Kidney capillary endothelial cell (primary cell): Measurements from ENCODE around the gene FGF12.

Experiments
- DNase-seq: peaks from one replicate; pipeline ENCODE4 v3.0.0-alpha.2; 2018; ENCODE audit warnings: low spot score

FGF12 gene

GRCh38 chr3:192684151-192684550, 43.2 kb downstream of the FGF12 start:
- DNase-seq: no peak

DNA sequence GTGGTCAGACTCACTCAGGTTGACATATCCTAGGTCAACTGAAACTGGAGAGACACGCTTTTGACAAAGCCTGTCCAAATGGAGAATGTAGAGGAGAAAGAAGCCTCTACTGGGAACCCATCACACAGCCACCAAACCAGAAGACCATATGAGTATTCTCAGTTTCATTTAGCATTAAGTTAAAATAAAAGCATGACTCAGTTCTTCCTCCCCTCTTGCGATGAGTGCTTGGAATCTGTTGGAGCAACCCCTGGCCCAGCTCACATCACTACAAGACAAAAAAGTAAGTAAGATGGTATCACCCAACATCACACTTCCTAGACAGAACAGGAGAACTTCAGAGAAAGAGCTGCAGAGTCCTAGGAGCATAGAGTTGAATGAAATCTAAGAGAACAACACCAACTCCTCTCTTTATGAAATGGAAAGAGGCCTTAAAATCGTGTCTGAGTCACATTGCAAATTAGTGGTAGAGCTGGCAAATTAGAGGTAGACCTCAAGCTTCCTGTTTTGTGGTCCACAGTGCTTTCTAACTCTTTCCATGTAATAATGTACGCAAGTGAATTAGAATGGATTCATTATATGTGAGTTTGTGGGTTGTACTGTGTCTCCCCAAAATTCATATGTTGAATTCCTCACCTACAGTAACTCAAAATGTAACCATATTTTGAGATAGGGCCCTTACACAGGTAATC, 51.2 kb downstream of the FGF12 start:
- DNase-seq: no peak

DNA sequence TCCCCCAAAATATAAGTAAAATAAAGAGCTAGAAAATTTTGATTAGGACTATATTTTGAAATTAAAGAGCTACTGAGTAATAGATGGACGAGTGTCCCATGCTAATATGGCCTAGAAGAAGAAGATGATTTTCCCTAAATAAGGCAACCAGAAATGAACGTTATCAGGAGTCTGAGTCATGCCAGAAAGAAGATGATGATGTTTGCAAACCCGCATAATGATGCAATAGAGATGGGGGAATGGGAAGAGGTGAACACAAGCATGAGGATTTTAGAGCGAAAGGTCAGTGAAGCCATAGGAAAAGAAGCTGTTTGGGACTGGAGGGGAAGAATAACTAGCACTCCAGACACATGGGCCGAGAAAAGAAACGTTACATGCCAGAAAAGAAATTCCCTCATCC, 71.7 kb downstream of the FGF12 start:
- DNase-seq: no peak

GRCh38 chr3:192655040-192655439, 72.3 kb downstream of the FGF12 start:
- no peak for DNase-seq

- no peak for DNase-seq
These were observed 73.5 kb downstream of the FGF12 start for GRCh38 chr3:192653862-192654261.

DNA sequence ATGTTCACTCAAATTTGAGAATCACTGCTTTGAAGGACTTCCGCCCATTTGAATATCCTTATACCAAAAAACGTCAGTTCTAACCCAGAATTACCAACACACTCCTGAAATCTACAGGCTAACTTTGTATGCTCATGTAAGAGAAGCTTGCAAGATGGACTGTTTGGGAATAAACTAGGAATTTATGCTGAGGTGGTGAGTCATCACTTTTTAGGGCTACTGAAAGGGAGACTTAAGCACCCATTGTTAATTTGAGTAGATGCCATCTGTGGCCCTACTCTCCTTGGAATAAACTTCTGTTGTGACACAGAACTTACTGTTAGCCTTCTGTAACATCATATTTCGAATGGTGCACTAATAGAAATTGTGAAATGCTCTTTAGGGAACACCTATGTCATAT, 74.6 kb downstream of the FGF12 start:
- DNase-seq: no peak

DNA sequence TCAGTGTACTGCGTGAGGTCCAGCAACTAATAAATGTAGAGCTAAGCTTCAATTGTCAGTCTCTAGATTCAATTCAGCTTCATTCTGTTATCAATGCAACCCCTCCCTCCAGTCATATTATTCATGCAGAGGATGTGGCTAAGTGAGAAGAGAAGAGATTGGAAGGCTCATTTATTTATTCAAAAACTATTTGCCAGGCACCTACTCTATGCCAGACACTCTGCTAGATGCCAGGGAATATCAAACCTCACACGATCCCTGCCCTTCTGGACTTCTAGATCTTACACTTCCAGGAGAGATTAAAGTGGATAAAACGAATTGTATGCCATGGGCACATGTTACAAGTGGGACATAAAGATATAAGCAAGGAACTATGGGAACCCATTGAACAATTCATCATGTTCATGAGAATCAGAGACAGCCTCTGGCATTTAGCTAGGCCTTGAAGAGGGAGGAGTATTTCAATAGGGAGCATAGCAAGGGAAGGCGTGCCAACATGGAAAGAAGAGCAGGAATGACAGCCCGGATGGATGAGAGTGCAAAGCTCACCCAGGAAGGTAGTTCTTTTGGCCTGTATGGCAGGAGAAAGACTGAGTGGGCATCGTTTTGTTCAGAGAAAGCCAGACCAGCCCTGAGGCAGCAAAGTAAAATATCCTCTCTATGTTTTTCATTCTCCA, 75.4 kb downstream of the FGF12 start:
- DNase-seq: no peak

- no peak for DNase-seq
These were observed 81.9 kb downstream of the FGF12 start for GRCh38 chr3:192645437-192645836.

GRCh38 chr3:192642651-192643050, 84.7 kb downstream of the FGF12 start:
- no peak for DNase-seq

DNA sequence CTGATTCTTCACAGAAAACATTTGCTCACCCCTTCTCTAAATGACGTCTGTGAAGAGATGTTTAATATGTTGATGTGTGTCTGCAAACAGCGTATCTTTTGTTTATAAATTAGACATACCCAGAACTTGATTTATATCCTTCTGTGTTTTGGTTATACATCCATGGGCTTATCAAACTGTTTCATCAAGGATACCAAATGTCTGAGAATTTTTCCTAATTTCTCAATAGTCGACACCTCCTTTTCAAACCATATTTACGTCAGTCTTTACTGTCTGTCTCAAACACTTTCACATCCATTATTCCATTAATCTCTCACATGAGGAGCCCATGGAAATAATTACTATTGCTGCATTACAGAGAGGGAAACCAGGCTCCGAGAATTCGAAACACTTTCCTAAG, 85.4 kb downstream of the FGF12 start:
- DNase-seq: no peak

GRCh38 chr3:192639987-192640386, 87.4 kb downstream of the FGF12 start:
- DNase-seq: no peak

DNA sequence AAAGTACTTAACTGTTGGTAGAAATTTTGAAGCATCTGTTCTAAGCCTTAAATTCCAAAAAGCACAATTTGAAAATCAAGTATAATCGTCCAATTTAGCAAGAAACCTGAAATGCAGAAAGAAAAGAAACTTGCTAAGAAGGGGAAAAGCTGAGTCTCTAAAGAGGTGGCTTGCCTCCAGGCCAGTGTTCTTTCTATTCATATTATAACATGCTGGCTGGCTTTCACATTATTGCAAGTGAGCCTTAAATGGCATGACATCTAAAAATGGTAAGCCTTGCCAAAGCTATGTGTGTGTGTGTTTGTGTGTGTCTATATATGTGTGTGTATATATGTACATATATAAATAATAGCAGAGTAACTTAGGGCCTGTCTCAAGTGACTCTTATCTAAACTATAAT, 89.5 kb downstream of the FGF12 start:
- DNase-seq: no peak

GRCh38 chr3:192636517-192637444, 90.6 kb downstream of the FGF12 start:
- no peak for DNase-seq

GRCh38 chr3:192629429-192629828, 97.9 kb downstream of the FGF12 start:
- no peak for DNase-seq

DNA sequence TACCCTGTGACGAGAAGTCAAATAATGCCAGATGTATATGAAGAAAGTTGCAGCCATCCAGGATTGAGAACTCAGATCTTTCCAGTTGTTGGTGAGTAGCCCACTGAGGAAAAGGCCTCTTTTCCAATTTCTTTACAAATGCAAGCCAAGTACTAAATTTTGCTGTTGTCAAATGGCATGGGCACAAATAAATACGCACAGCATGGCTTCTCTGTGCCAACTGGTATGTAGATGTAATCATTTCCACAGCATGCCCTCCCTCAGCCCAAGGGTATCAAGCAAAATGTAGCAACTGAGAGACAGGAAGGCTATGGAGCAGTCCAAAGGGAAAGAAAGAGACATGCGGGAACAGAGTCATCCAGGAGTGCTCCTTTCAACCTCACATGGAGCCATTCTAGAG, 105.4 kb downstream of the FGF12 start:
- no peak for DNase-seq

GRCh38 chr3:192620275-192620674, 107.1 kb downstream of the FGF12 start:
- no peak for DNase-seq

DNA sequence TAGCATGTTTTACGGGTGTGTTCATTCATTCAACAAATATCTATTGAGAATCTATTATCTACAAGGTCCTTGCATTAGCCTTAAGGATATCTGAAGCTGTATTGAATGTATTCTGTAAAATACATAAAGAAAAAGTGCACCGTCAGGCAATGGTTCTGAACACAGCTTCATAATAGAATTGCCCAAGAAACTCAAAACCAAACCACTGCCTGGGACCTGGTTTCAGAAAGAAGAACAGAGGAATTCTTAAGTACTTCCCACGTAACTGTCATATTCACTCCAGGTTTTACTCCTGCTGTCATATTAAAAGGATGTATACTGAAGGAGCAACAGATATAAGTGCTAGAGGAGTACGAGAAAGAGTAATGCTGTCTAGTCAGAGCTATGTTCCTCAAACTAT, 115.9 kb downstream of the FGF12 start:
- DNase-seq: no peak

GRCh38 chr3:192608726-192609600, 118.4 kb downstream of the FGF12 start:
- no peak for DNase-seq

GRCh38 chr3:192607798-192608197, 119.5 kb downstream of the FGF12 start:
- DNase-seq: no peak

GRCh38 chr3:192597913-192598312, 129.4 kb downstream of the FGF12 start:
- DNase-seq: no peak

DNA sequence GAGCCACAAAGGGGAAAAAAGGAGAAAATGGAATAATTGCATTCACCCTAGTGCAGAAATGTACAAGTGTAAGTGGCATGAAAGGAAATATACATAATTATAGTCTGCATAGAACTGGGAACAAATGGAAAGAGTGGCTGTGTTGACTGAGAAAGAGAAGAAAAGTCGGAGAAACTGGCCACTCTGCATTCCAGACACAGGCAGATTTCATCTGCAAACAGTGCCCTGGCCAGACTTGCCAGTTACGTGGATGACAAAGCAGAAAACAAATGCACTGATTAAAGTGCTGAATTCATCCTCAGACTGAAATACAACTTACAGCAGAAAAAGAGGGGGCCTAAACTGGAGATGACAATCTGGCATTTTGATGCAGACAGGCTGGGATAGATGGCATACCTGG, 129.8 kb downstream of the FGF12 start:
- no peak for DNase-seq

DNA sequence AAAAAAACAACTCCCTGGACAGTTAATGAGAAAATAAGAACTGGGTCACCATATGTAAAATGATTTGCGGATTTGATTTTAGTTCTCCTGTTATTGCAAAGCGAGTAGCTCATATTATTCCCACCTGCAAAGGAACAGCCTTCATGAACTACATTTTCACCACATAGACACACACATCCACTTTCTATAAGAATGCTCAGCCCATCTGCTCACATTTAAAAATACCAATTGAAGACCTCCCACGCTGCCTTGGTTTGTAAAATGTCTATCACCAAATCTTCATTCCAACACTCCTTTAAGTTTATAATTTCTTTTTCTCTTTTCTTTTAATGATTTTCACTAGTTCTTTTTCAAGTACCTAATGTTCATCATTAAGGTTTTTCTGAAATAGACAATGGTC, 148.6 kb downstream of the FGF12 start:
- no peak for DNase-seq
